ENCODE results near the gene FBXL3.
"Not testable (repeated sequence)": the region's sequence is repeated elsewhere in the genome, so short reads cannot be mapped to it uniquely, and the experiment has no call there.

The FBXL3 gene

DNA sequence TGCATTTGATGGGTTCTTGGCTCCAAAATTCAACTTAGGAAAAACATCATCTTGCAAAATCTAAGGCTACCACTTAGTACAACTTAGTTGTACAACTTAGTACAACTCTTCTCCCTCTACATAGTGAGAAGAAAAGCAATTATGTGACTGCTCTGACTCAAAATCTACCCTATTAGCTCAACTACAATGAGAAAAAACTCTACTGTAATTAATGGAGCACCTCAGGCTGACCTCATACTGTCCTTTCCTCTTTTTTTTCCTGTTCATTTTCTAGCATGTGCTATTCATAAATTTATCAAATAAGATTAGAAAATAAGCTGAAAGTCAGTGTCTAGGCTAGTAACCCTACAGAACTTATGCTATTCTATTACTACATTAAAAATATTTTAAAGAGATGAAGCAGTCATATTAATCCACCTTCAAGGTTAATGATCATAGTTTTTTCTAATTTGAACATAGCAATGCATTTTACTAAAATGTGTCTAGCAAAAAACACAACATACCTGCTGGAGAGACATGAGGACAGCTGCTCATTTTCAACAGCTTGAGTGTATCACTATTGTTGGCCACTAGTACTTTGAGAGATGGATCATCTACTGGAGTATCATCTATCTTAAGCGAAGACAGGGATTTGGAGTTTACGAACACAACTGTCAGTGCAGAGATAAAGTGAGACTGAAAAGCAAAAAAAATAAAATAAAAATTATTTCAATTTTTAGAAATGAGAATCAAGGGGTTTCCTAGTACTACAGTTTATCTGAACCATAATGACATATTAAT, 11.9 kb downstream of the FBXL3 start:
- no peak overlapping the region for H3K4me3 ChIP-seq (ENCODE audit: low read length)
- TF ChIP-seq, protein P1, sequence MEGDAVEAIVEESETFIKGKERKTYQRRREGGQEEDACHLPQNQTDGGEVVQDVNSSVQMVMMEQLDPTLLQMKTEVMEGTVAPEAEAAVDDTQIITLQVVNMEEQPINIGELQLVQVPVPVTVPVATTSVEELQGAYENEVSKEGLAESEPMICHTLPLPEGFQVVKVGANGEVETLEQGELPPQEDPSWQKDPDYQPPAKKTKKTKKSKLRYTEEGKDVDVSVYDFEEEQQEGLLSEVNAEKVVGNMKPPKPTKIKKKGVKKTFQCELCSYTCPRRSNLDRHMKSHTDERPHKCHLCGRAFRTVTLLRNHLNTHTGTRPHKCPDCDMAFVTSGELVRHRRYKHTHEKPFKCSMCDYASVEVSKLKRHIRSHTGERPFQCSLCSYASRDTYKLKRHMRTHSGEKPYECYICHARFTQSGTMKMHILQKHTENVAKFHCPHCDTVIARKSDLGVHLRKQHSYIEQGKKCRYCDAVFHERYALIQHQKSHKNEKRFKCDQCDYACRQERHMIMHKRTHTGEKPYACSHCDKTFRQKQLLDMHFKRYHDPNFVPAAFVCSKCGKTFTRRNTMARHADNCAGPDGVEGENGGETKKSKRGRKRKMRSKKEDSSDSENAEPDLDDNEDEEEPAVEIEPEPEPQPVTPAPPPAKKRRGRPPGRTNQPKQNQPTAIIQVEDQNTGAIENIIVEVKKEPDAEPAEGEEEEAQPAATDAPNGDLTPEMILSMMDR (conservative IDR thresholded peaks at IDR 0.05; ENCODE audit: low read length) = no peak
- no peak for DNase-seq (ENCODE audit: low read depth)

DNA sequence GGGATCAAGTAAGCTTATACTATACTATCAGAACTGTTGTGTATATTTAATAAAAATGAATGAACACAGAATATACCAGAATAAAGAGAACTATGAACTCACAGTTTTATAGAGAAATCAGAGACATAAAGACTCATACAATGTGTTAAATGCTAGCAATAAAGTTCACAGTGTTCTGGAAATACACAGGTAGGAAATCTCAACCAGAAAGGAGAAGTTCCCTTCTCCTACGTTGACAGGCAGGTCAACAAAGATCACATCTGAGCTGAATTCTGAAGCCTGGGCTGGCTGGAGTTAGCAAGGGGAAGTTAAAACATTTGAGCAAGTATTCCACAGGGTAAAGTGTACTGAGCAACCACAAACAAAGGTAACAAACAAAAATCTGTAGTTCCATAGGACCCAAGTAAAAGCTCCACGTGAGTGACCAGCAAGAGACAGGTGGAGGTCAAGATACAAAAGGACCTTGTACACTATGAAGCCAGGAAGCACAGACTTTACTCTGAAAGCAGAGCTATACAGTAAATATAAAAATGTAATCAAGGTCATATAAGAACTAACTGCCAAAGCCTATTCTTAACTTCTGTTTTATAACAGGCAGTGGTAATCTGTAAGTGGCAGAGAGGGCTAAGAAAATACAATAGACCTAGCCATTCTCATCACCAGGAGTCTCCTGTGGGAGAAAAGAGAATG, 13.0 kb downstream of the FBXL3 start:
- no peak for DNase-seq (ENCODE audit: low read depth)
- TF ChIP-seq, protein P1 (conservative IDR thresholded peaks at IDR 0.05; ENCODE audit: low read length) = no peak
- no peak overlapping the region for H3K4me3 ChIP-seq (ENCODE audit: low read length)

DNA sequence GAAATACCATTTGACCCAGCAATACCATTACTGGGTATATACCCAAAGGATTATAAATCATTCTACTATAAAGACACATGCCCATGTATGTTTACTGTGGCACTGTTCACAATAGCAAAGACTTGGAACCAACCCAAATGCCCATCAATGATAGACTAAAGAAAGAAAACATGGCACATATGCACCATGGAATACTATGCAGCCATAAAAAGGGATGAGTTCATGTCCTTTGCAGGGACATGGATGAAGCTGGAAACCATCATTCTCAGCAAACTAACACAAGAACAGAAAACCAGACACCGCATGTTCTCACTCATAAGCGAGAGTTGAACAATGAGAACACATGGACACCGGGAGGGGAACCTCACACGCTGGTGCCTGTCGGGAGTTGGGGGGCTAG, 17.2 kb downstream of the FBXL3 start:
- not testable (repeated sequence) for H3K4me3 ChIP-seq (ENCODE audit: low read length); DNase-seq (ENCODE audit: low read depth)

DNA sequence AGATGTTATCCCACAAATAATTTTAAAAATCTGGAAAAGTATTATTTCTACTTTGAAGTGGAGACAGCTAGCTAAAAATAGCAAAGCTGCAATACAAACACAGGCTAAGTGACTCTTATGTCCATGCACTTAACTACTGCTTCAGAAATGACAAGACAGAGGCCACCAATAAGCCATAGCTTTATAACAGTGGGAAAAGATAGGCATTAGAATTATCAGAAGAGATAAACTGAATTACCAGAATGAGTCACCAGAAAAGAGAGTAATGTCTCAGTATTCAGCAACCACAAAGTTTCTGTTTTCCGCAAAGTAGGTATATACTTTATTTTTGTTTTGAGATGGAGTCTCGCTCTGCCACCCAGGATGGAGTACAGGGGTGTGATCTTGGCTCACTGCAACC, 17.9 kb downstream of the FBXL3 start:
- TF ChIP-seq, protein P1 (conservative IDR thresholded peaks at IDR 0.05; ENCODE audit: low read length) = no peak
- no peak for DNase-seq (ENCODE audit: low read depth)
- no peak overlapping the region for H3K4me3 ChIP-seq (ENCODE audit: low read length)

DNA sequence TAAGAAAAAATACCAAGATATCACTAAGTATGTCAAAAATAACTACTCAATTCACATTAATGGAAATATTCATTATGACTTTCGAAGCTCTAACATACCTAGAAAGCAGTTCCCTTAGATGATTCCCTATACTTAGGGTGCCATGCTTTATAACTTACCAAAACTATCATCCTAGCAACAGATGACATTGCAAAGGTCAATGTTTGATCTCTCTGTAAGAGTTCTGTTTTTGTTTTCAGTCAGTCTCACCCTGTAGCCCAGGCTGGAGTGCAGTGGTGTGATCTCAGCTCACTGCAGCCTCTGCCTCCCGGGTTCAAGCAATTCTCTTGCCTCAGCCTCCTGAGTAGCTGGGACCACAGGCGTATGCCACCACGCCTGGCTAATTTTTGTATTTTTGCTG, 18.6 kb downstream of the FBXL3 start:
- not testable (repeated sequence) for DNase-seq (ENCODE audit: low read depth); H3K4me3 ChIP-seq (ENCODE audit: low read length)

DNA sequence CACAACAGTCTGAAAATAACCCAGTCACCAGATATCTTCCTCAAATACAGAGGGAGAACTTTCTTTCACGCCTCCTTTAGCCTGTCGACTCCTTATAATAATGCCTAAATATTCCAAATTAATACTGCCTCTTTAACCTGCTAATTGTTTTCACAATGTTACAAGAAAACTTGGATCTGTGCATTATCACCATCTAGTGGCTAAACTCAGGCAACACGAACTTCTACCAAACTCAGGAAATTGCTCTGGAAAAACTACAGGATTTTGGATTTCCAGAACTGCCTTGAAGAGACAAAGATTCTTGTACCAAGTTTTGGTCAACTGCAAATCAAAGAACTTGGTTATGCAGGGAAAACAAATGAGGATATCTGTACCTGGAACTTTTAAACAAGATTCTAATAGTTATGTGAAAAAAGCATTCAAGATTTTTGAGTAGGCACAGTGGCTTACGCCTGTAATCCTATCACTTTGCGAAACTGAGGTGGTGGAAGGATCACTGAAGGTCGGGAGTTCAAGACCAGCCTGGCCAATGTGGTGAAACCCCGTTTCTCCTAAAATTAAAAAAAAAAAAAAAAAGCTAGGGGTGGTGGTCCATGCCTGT, 24.3 kb downstream of the FBXL3 start:
- H3K4me3 ChIP-seq (ENCODE audit: low read length) = no peak overlapping the region
- TF ChIP-seq, protein P1 (conservative IDR thresholded peaks at IDR 0.05; ENCODE audit: low read length) = peak; percentile 81
- peak; percentile 43 for DNase-seq (ENCODE audit: low read depth)

DNA sequence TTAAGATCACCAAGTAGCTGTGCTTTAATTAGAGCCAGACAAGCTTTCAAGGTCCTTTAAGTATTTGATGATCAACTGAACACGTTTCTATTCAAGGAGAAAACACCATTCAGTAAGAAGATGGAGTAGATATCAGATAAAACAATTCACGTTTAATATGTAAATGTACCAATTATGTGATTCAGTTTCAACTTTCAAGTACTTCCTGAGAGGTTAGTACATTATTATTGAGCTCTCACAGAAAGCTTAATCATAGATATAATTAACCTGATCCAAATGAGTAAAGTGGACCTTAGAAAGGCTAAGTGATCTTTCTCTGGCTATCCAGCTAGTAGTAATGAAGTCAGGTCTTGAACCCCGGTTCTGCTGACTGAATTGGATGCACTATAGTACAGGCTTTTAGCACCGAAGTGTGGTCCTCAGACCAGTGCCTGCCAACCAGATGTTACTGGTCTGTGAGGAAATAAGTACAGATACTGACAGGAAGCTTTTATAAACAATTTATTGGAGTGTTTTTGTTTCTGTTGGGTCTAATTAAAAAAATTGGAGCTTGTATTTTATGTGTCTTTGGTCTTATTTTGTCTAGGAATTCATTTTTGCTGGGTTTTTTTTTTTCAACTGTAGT, 24.9 kb downstream of the FBXL3 start:
- TF ChIP-seq, protein P1 (conservative IDR thresholded peaks at IDR 0.05; ENCODE audit: low read length) = no peak
- no peak overlapping the region for H3K4me3 ChIP-seq (ENCODE audit: low read length)
- DNase-seq (ENCODE audit: low read depth) = peak; percentile 31
